ENCODE measurements around the gene FCSK.

- TF ChIP-seq, protein P1, sequence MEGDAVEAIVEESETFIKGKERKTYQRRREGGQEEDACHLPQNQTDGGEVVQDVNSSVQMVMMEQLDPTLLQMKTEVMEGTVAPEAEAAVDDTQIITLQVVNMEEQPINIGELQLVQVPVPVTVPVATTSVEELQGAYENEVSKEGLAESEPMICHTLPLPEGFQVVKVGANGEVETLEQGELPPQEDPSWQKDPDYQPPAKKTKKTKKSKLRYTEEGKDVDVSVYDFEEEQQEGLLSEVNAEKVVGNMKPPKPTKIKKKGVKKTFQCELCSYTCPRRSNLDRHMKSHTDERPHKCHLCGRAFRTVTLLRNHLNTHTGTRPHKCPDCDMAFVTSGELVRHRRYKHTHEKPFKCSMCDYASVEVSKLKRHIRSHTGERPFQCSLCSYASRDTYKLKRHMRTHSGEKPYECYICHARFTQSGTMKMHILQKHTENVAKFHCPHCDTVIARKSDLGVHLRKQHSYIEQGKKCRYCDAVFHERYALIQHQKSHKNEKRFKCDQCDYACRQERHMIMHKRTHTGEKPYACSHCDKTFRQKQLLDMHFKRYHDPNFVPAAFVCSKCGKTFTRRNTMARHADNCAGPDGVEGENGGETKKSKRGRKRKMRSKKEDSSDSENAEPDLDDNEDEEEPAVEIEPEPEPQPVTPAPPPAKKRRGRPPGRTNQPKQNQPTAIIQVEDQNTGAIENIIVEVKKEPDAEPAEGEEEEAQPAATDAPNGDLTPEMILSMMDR (IDR thresholded peaks at IDR 0.05; ENCODE audit: low read depth, low read length): no peak
- TF ChIP-seq EZH2phosphoT487 (IDR thresholded peaks at IDR 0.05; ENCODE audit: low read depth): no peak
Measured at GRCh38 chr16:70407811-70408274, 46.6 kb upstream of the FCSK start.

Data from OCI-LY3 (cell line).